AG09309 (cell line): ENCODE results near the gene CDH3.

ENCODE experiments used
- DNase-seq: peaks from one replicate; pipeline ENCODE4 v3.0.0-alpha.2; 2010; ENCODE audit warnings: low read depth
- H3K4me3 ChIP-seq: 2 replicates; pipeline ENCODE4 v1.5.1; 2011; ENCODE audit warnings: mild to moderate bottlenecking, low read depth, low read length, moderate library complexity; ENCODE audit not compliant: control insufficient read depth
- TF ChIP-seq, protein P1 (sequence below): IDR thresholded peaks from 2 replicates; pipeline ENCODE4 v1.5.1; 2011; ENCODE audit warnings: mild to moderate bottlenecking, low read depth, low read length, inconsistent platforms; ENCODE audit not compliant: insufficient read depth, control insufficient read depth; ENCODE audit errors: missing control alignments

Gene CDH3

DNA sequence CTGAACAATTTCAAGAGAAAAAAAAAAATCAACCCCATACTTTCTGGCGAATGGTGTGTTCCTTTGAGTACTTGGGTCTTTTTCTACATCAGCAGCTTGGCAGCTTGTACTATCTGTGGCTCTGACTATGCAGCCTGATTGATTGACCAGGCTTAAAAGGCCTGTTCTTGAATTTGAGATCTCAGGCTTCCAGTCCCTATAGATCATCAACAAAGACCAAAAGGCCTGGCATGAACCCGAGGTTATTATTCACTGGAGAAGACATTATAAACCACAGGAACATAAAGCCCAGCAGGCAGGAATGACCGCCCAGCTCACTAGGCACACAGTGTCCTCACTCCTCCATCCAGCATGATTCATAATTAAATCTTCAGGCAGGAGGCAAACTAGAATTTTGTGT is 32.1 kb upstream of the CDH3 start:
- no peak for DNase-seq
- TF ChIP-seq, protein P1, sequence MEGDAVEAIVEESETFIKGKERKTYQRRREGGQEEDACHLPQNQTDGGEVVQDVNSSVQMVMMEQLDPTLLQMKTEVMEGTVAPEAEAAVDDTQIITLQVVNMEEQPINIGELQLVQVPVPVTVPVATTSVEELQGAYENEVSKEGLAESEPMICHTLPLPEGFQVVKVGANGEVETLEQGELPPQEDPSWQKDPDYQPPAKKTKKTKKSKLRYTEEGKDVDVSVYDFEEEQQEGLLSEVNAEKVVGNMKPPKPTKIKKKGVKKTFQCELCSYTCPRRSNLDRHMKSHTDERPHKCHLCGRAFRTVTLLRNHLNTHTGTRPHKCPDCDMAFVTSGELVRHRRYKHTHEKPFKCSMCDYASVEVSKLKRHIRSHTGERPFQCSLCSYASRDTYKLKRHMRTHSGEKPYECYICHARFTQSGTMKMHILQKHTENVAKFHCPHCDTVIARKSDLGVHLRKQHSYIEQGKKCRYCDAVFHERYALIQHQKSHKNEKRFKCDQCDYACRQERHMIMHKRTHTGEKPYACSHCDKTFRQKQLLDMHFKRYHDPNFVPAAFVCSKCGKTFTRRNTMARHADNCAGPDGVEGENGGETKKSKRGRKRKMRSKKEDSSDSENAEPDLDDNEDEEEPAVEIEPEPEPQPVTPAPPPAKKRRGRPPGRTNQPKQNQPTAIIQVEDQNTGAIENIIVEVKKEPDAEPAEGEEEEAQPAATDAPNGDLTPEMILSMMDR: no peak
- no peak overlapping the region for H3K4me3 ChIP-seq

DNA sequence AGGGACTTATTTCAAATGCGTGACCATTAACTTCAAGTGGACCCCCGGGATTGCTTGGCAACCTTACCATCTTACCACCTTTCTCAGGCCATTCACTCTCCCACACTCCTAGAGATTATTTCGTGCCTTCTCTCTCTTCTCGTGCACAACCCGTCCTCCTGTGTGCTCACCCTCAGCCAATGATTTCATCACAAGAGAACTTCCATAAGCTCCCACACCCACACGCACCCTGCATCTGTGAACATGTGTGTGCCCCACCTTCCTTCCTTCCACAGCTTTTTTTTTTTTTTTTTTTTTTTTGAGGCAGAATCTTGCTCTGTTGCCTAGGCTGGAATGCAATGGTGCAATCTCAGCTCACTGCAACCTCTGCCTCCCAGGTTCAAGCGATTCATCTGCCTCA is 27.4 kb upstream of the CDH3 start:
- TF ChIP-seq, protein P1: no peak
- no peak for DNase-seq
- H3K4me3 ChIP-seq: no peak overlapping the region

DNA sequence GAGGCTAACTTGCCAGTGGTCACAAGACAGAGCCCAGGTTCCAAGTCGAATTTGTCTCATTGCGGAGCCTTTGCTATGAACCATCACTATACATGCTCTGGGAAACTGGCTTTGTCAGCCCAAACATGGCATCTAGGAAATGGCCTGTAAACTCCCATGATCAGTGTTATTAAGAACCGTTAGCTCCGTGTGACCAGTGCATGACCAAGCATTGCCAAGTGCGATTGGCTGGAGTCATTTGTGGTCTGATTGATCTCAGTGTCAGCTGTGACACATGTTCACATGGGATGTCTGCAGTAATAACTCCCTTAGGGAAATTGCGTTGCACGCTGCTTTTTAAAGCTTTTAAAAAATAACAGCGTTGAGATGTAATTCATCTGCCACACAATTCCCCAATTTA is 18.6 kb upstream of the CDH3 start:
- H3K4me3 ChIP-seq: no peak overlapping the region
- TF ChIP-seq, protein P1: no peak
- no peak for DNase-seq

DNA sequence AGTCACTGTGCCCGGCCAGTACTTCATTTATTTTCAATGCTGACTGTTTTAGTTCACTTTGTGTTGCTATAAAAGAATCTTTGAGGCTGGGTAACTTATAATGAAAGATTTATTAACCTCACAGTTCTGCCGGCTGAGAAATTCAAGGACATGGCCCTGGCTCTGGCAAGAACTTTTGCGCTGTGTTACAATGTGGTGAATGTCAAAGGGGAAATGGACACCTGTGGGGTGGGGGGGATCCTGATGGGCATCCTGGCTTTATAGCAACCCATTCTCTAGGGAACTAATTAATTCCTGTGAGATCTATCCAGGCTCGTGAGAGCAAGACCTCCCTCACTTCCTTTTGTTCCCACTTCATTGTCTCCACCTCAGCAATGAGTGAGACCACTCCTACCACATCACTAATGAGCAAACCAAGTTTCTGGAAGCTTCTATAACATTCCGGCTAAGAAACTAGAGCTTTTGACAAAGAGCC is 17.1 kb upstream of the CDH3 start:
- peak; percentile 21 for DNase-seq
- TF ChIP-seq, protein P1: no peak
- H3K4me3 ChIP-seq: no peak overlapping the region

DNA sequence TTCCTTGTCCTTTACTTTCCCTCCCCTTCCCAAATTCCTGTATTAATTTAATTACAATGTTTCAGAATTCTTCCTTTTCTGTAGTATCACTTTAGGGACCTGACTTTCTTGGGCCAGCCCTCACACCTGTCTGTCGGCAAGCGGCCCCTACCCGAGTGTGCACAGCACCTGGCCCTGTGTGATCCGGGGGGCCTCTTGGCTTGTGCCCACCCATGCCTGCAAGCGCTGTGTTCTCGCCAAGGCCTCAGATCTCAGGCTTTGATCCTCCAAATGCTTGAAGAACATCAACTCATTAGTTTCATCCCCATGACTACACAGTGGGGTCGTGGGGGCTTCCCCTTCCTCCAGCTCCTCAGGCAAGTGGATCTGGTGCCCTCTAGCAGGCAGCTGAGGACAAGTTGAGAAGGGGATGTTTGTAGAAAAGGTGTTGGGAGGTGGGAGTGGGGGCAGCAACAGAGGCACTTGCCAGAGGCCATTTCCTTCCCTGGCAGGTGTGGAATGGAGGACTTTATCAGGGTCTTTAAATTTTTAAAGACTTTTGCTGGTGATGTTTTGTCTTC is 15.7 kb upstream of the CDH3 start:
- no peak for DNase-seq
- TF ChIP-seq, protein P1: no peak
- no peak overlapping the region for H3K4me3 ChIP-seq

DNA sequence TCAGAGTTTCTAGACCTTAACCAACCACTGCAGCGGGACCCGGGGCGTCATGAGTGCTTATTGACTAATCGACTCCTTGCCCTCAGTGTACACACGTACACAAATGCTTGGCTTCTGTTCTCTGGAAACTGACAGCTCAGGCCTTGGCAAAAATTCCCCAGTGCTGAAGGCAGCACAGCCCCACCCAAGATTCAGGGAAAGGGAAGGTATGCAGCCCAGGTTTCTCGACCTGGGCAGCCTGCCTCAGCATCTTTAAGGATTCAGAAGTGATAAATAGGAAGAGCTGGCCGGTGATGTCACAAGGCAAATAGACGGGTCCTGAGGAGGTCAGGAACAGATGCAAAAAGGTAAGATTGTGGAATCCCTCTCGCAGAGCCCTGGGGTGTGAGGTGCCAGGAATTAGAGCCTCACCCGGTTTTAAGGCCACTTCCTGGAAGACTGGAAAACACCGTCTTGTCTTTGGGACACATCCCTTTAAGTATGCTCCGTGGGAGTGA is 9.0 kb upstream of the CDH3 start:
- DNase-seq: no peak
- TF ChIP-seq, protein P1: no peak
- H3K4me3 ChIP-seq: no peak overlapping the region
